ENCODE measurements around the gene DTX3L. TPM values are rescaled to one million over a fixed set of nuclear protein-coding genes. Genes with fewer than 3 reads are reported as not detected.

The DTX3L gene
- total and polyA plus RNA-seq, 10 of the 15 experiments (the other 5 are each of a cell fraction or from before 2014, with no cell fraction given) = 9.9 to 41.4 (median 21.7) TPM

DNA sequence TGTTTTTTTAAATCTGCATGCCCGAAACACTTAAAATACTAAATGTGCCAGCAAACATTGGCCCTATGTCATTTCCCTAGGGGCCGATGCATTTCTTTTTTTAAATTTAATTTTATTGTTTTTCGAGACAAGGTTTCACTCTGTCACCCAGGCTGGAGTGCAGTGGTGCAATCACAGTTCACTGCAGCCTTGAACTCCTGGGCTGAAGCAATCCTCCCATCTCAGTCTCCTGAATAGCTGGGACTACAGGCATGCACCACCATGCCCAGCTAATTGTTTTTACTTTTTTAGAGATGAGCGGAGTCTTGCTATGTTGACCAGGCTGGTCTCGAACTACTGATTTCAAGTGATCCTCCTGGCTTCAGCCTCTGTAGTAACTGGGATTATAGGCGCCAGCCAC, 5.5 kb upstream of the DTX3L start:
- no peak overlapping the region for H3K9ac ChIP-seq (ENCODE audit: control insufficient read depth, insufficient read depth, low read length)
- WGBS (ENCODE audit: insufficient coverage, insufficient replicate concordance, low lambda C conversion rate, missing lambda C conversion rate) = 92% methylated on average over 6 of the region's 6 CpGs
- H3K4me1 ChIP-seq (ENCODE audit: control insufficient read depth, insufficient read depth, low read length) = peaks cover 4% of the 10 kb centered on the region; the same call in 1 of the 2 replicates
- no peak overlapping the region for H2AFZ ChIP-seq (ENCODE audit: control insufficient read depth, low read depth, low read length)
- BruUV-seq (replicated peaks) = no TSS peak
- H3K27me3 ChIP-seq (replicated peaks in 1 of 2; ENCODE audit: control insufficient read depth in 2 of 2, insufficient read depth in 2 of 2, low read length in 1 of 2) = no peaks in the 10 kb centered on the region
- H3K4me3 ChIP-seq = no peak overlapping the region
- peaks cover 2 to 12% of the 10 kb centered on the region in 2 experiments; a peak in 3 of 4 replicates for H3K36me3 ChIP-seq (ENCODE audit: control insufficient read depth in 2 of 2, insufficient read depth in 2 of 2, low read length in 1 of 2)
- DNase-seq (ENCODE audit: low read depth, low spot score) (no peak), ATAC-seq (no peak), FAIRE-seq (no peak)
- ChIA-PET POLR2A (interaction anchor here (1.3 to 6.3 kb wide), 2 partner anchors 121 to 142 kb away, joined by 5 to 65 read pairs; partner anchors contain the start of genes PARP14 and WDR5B), CTCF (interaction anchor here (0.7 to 6.3 kb wide), 13 partner anchors 10 to 166 kb away, joined by 3 to 192 read pairs (median 5); partner anchors contain the start of gene PARP14), RAD21 (ENCODE audit: unreplicated experiment) (interaction anchor here (0.7 to 11.8 kb wide), 8 partner anchors 18 to 295 kb away, joined by 3 to 236 read pairs (median 3); partner anchors contain the start of genes PARP14 and PARP15), SMC1A (ENCODE audit: uncharacterized antibody, unreplicated experiment) (interaction anchor here (0.9 to 13.0 kb wide), 18 partner anchors 10 to 201 kb away, joined by 3 to 250 read pairs (median 6); partner anchors contain the start of gene PARP14)
- H4K20me1 ChIP-seq (ENCODE audit: control insufficient read depth, insufficient read depth) = no peaks in the 10 kb centered on the region
- no peaks in the 10 kb centered on the region for H3K9me3 ChIP-seq (replicated peaks; ENCODE audit: control insufficient read depth, insufficient read depth, low read length)
- no peak overlapping the region for H3K27ac ChIP-seq (ENCODE audit: control insufficient read depth, insufficient read depth)
- no peak for TF ChIP-seq ZNF687 (IDR thresholded peaks at IDR 0.05)
- no peak for TF ChIP-seq BCL3 (IDR thresholded peaks at IDR 0.05; ENCODE audit: borderline replicate concordance, insufficient read depth, low read depth, low read length, poor library complexity, severe bottlenecking)
- TF ChIP-seq GABPA (IDR thresholded peaks at IDR 0.05; ENCODE audit: low read depth) = no peak
- TF ChIP-seq CEBPB (IDR thresholded peaks at IDR 0.05; ENCODE audit: borderline replicate concordance in 1 of 2, low read depth in 2 of 2, low read length in 2 of 2) = no peak
- no peak for TF ChIP-seq FOXM1 (IDR thresholded peaks at IDR 0.05; ENCODE audit: low read depth, low read length)
- no peak for TF ChIP-seq EP300 (IDR thresholded peaks at IDR 0.05; ENCODE audit: borderline replicate concordance in 1 of 2, control insufficient read depth in 1 of 2, low read depth in 2 of 2, low read length in 2 of 2)
- no peak for TF ChIP-seq SREBF1 (IDR thresholded peaks at IDR 0.05; ENCODE audit: low read length)
- no peak for TF ChIP-seq IKZF1 (conservative IDR thresholded peaks at IDR 0.05)
- no peak for TF ChIP-seq ZNF274 (IDR thresholded peaks at IDR 0.05; ENCODE audit: insufficient read depth, insufficient read length)
- no peak for TF ChIP-seq POLR2A (IDR thresholded peaks at IDR 0.05; ENCODE audit: low read depth, low read length)
- no peak for TF ChIP-seq NFIC (IDR thresholded peaks at IDR 0.05; ENCODE audit: low read depth, low read length)
- intact Hi-C loops (cut with micrococcal nuclease; ENCODE audit: unreplicated experiment) (no loop called here), in situ Hi-C loops (cut with MboI) (loop anchor here (5.0 kb wide), 1 partner anchor 119 kb away; no protein-coding TSS in a partner anchor)
- H3K79me2 ChIP-seq (ENCODE audit: control insufficient read depth, insufficient read depth, low read length) = peaks cover 12% of the 10 kb centered on the region
- no peak overlapping the region for H3K4me2 ChIP-seq (ENCODE audit: control insufficient read depth, insufficient read depth)
